ENCODE data around the gene PHACTR2.

GRCh38 chr6:143859891-143860660 is 182.3 kb downstream of the PHACTR2 start:
- TF ChIP-seq CTCF (IDR thresholded peaks at IDR 0.05), result no peak
- TF ChIP-seq POLR2A (IDR thresholded peaks at IDR 0.05), result no peak

All from tibial nerve (tissue), 3 donors.